ENCODE results near the gene NPBWR2. TPM values are rescaled to one million over a fixed set of nuclear protein-coding genes. Genes with fewer than 3 reads are reported as not detected.

Gene NPBWR2
- total and polyA plus RNA-seq, 9 donors: not detected

DNA sequence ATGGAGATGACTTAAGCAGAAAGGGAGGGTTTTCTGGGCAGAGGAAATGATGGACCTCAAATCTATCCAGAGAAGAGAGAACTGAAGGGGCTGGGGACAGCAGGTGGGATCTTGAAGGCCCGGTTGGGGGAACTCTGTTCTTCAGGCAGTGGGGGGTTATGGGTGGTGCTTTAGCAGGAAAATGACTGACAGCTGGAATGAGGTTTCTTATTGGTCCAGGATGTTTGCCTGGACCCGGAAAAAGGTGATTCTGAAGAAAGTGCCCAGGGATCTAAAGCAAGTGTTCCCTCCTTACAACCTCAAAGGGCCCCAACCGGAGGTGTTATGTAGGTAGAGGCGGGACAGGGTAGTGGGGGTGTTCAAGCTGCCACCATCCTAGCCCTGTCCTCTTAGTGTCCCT lies 11.9 kb downstream of the NPBWR2 start:
- DNase-seq: no peak
- Histone ChIP-seq H3K36me3 (no peaks in the 10 kb centered on the region), H3K4me1 (ENCODE audit: insufficient read depth) (no peaks in the 10 kb centered on the region), H3K27ac (no peak overlapping the region), H3K9me3 (no peaks in the 10 kb centered on the region), H3K4me3 (no peak overlapping the region), H3K27me3 (no peaks in the 10 kb centered on the region)
- intact Hi-C loops (cut with DNase I): no loop called here
- TF ChIP-seq EP300 (IDR thresholded peaks at IDR 0.05): no peak
- no peak for TF ChIP-seq POLR2A (IDR thresholded peaks at IDR 0.05)
- TF ChIP-seq, protein P1, sequence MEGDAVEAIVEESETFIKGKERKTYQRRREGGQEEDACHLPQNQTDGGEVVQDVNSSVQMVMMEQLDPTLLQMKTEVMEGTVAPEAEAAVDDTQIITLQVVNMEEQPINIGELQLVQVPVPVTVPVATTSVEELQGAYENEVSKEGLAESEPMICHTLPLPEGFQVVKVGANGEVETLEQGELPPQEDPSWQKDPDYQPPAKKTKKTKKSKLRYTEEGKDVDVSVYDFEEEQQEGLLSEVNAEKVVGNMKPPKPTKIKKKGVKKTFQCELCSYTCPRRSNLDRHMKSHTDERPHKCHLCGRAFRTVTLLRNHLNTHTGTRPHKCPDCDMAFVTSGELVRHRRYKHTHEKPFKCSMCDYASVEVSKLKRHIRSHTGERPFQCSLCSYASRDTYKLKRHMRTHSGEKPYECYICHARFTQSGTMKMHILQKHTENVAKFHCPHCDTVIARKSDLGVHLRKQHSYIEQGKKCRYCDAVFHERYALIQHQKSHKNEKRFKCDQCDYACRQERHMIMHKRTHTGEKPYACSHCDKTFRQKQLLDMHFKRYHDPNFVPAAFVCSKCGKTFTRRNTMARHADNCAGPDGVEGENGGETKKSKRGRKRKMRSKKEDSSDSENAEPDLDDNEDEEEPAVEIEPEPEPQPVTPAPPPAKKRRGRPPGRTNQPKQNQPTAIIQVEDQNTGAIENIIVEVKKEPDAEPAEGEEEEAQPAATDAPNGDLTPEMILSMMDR (IDR thresholded peaks at IDR 0.05): no peak
- 79 to 84% (median 80%) methylated on average over 4 of the region's 4 CpGs for WGBS, 3 donors

DNA sequence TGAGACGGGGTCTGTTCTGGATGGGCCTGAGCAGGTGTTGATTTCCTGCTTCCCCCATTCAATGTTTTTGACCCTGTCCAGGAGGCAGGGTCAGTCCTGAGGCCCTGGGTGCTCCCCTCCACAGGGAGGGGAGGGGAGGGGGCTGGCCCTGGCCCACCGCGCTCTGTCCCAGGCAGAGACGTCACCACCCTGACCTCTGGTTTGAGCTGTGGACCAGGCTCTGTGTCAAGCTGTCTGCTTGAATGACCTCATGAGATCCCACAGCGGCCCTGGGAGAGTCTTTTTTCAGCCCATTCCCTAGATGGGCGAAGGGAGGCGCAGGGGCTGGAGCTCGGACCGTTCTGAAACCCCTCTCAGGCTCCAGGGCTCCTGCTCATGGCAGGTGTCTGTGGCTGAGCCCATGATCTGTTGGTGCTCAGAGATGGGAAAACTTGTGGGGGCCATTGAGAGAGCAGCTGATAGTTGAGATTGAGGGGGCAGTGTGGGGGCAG lies 14.3 kb downstream of the NPBWR2 start:
- 21 to 54% (median 44%) methylated on average over 9 of the region's 9 CpGs for WGBS, 3 donors
- Histone ChIP-seq H3K27ac (no peak overlapping the region), H3K4me1 (ENCODE audit: insufficient read depth) (no peaks in the 10 kb centered on the region), H3K27me3 (no peaks in the 10 kb centered on the region), H3K4me3 (no peak overlapping the region), H3K36me3 (no peaks in the 10 kb centered on the region), H3K9me3 (no peaks in the 10 kb centered on the region)
- no peak for DNase-seq
- TF ChIP-seq, protein P1 (IDR thresholded peaks at IDR 0.05): no peak
- no peak for TF ChIP-seq EP300 (IDR thresholded peaks at IDR 0.05)
- no peak for TF ChIP-seq POLR2A (IDR thresholded peaks at IDR 0.05)
- intact Hi-C loops (cut with DNase I): no loop called here

DNA sequence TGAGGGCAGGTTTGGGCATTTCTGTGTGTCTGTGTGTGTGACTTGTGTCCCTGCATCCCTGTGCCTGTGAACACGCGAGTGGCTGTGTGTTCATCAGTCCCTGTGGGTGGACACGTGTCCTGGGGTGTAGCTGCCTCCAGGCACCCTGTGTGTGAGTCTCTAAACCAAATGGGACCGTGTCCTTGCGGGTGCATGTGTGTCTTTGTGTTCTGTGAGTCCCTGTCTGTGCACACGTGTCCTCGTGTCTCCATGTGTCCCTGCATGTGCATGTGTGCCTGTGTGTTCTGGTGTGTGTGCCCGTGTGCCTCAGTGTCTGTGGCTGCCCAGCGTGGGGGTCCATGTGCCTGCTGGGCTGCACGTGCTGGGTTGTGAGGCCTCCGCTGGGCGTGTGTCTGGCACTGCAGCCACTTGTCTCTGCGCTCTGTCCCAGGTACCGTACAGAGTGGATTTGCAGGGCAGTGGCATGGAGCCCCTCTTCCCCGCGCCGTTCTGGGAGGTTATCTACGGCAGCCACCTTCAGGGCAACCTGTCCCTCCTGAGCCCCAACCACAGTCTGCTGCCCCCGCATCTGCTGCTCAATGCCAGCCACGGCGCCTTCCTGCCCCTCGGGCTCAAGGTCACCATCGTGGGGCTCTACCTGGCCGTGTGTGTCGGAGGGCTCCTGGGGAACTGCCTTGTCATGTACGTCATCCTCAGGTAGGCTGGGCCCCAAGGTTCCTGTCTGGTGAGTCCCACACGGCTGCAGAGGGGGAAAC lies 14.9 kb downstream of the NPBWR2 start:
- intact Hi-C loops (cut with DNase I): no loop called here
- 28 to 44% (median 32%) methylated on average over 17 to 27 of the region's 27 CpGs for WGBS, 3 donors

DNA sequence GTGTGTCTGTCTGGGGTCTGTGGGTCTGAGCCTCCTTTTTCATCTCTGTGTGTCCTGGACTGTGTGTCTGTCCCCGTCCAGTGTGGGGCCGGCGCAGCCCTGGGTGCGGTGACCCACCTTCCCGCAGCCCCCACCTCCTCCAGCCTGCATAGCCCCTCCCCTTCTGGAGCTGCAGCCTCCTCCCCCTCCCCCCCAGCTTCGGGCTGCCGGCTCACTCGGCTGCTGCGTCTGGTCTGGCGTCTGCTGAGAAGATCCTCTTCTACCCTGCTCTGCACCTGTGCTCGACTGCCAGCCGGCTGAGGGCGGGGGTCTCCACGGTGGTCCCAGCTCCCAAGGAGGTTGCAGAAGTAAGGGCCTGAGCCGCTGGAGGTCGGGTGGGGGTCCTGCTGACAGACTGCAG lies 15.6 kb downstream of the NPBWR2 start:
- intact Hi-C loops (cut with DNase I): no loop called here
- Histone ChIP-seq H3K27ac (no peak overlapping the region), H3K27me3 (no peaks in the 10 kb centered on the region), H3K4me1 (ENCODE audit: insufficient read depth) (no peaks in the 10 kb centered on the region), H3K36me3 (no peaks in the 10 kb centered on the region), H3K9me3 (no peaks in the 10 kb centered on the region), H3K4me3 (no peak overlapping the region)
- 8 to 12% (median 11%) methylated on average over 16 of the region's 16 CpGs for WGBS, 3 donors
- TF ChIP-seq, protein P1 (IDR thresholded peaks at IDR 0.05): no peak
- no peak for TF ChIP-seq POLR2A (IDR thresholded peaks at IDR 0.05)
- no peak for TF ChIP-seq EP300 (IDR thresholded peaks at IDR 0.05)
- no peak for DNase-seq

More for the DNA sequence above, 14.9 kb downstream of the NPBWR2 start:
- Histone ChIP-seq H3K4me1 (ENCODE audit: insufficient read depth) (no peaks in the 10 kb centered on the region), H3K4me3 (no peak overlapping the region), H3K36me3 (no peaks in the 10 kb centered on the region), H3K27me3 (no peaks in the 10 kb centered on the region), H3K9me3 (no peaks in the 10 kb centered on the region), H3K27ac (no peak overlapping the region)
- no peak for TF ChIP-seq POLR2A (IDR thresholded peaks at IDR 0.05)
- TF ChIP-seq, protein P1 (IDR thresholded peaks at IDR 0.05): no peak
- no peak for TF ChIP-seq EP300 (IDR thresholded peaks at IDR 0.05)
- no peak for DNase-seq
